MM.1S (cell line): ENCODE data around the gene UBAC2.

Experiments used
- CTCF ChIP-seq: fragments of 300-600 bp; sonication (generic); IDR thresholded peaks from 2 replicates; pipeline ENCODE4 v1.5.1; 2016; ENCODE audit warnings: antibody characterized with exemption, low read length, mixed read lengths
- EZH2 ChIP-seq: fragments of 300-600 bp; sonication (generic); optimal IDR thresholded peaks from 2 replicates; pipeline ENCODE3; 2017; ENCODE audit warnings: low read depth, mild to moderate bottlenecking, antibody characterized with exemption, low read length, mixed read lengths
- EZH2phosphoT487 ChIP-seq: fragments of 300-600 bp; sonication (generic); IDR thresholded peaks from 2 replicates; pipeline ENCODE4 v1.6.1; 2018; ENCODE audit warnings: antibody characterized with exemption, low read length

- TF ChIP-seq EZH2 (no peak), EZH2phosphoT487 (no peak), CTCF (no peak)
Measured at GRCh38 chr13:99398071-99398470, 197.4 kb downstream of the UBAC2 start.
